Mucosa of descending colon (tissue), 3 donors: ENCODE results near the gene CEP120. TPM values are rescaled to one million over a fixed set of nuclear protein-coding genes. Genes with fewer than 3 reads are reported as not detected.
A peak's percentile ranks its signal among the peaks of the same experiment; 100 is the strongest.

Source experiments
- ATAC-seq: fragments of 200-7000 bp; cut with Tn5 transposase; one replicate; pipeline ENCODE4 v1.9.1; 2020; ENCODE audit warnings: mild to moderate bottlenecking, moderate library complexity
- DNase-seq, 3 donors: peaks; one replicate each; pipeline ENCODE4 v3.0.0-alpha.2; 2020
- H3K36me3 ChIP-seq: fragments of 200-600 bp; one replicate; pipeline ENCODE4 v1.8.0; 2021; ENCODE audit warnings: low read depth, mild to moderate bottlenecking
- H3K4me1 ChIP-seq: fragments of 200-600 bp; one replicate; pipeline ENCODE4 v1.8.0; 2021; ENCODE audit warnings: low read depth, mild to moderate bottlenecking
- H3K4me3 ChIP-seq: fragments of 200-600 bp; one replicate; pipeline ENCODE4 v1.8.0; 2021; ENCODE audit warnings: mild to moderate bottlenecking
- H3K9me3 ChIP-seq: fragments of 200-600 bp; one replicate; pipeline ENCODE4 v1.8.0; 2021; ENCODE audit warnings: mild to moderate bottlenecking
- intact Hi-C, 2 donors: fragments of 100-400 bp; cut with DNase I in 1 of 2; cut with micrococcal nuclease in 1 of 2; formaldehyde crosslinking; loops; one replicate each; pipeline versions ENCODE4 v1.11.0 to v1.11.1; 2022; cut with DNase I, micrococcal nuclease
- total RNA-seq, 3 donors: library from RNA; stranded (reverse); fragmentation: NEBNext Ultra II Directional in 2 of 3; extraction: Animal tissue kit (Norgen Biotek cat#: 25700) in 2 of 3; gene quantifications; one replicate each; pipeline versions ENCODE4 v1.2.1 to v1.2.4, GENCODE V29; 2021 to 2023
- TF ChIP-seq, protein P1 (sequence below): fragments of 200-600 bp; IDR thresholded peaks from one replicate; pipeline ENCODE4 v1.8.0; 2022; ENCODE audit warnings: antibody characterized with exemption, mild to moderate bottlenecking
- donor health status: DM: no; HTN: no; CAD: no; lungs with moderate emphysema.
- donor health status: DM: no; HTN: no; CAD: no.
- donor health status: DM: no; HTN: yes; CAD: no.

The CEP120 gene
- total RNA-seq, 3 donors from 2014 or later = 12.6 to 27.6 (median 15.0) TPM

DNA sequence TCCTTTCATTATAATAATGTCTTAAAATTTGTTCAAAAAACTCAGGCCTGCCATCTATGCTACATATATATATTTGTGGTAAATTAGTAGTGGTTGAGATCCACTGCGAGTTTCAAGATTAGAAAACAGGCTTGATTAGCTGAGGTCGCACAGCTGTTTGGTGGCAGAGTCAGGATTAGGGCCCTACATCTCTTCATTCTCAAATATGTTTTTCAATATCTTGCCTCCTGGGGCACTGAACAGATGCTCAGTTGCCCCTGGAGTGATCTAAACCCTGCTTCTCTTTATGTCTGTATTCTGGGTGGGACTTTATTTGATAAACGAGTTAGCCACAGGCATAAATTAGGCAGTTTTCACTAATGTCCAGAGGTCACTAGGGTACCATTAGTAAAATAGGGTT is 27.8 kb upstream of the CEP120 start:
- peaks cover 14% of the 10 kb centered on the region for H3K4me1 ChIP-seq
- no peak for ATAC-seq

DNA sequence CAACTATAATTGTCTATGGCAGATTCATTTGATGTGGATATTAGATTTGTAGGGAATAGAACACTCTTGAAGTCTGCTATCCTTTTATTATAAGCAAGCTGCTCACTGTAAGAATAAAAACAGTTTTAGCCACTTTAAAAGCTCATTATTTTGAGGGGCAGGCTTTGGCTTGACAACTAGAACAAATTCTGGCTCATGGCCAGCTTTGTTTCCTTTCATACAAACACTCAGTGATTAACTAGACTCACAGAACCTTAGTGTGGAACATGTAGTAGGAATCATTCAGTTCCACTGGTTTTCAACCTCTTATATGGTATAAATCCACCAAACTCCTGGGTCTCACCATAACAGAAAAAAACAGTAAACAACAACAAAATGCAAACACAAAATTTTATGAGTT is 27.4 kb upstream of the CEP120 start:
- H3K4me3 ChIP-seq = no peak overlapping the region
- no peaks in the 10 kb centered on the region for H3K9me3 ChIP-seq
- TF ChIP-seq, protein P1, sequence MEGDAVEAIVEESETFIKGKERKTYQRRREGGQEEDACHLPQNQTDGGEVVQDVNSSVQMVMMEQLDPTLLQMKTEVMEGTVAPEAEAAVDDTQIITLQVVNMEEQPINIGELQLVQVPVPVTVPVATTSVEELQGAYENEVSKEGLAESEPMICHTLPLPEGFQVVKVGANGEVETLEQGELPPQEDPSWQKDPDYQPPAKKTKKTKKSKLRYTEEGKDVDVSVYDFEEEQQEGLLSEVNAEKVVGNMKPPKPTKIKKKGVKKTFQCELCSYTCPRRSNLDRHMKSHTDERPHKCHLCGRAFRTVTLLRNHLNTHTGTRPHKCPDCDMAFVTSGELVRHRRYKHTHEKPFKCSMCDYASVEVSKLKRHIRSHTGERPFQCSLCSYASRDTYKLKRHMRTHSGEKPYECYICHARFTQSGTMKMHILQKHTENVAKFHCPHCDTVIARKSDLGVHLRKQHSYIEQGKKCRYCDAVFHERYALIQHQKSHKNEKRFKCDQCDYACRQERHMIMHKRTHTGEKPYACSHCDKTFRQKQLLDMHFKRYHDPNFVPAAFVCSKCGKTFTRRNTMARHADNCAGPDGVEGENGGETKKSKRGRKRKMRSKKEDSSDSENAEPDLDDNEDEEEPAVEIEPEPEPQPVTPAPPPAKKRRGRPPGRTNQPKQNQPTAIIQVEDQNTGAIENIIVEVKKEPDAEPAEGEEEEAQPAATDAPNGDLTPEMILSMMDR = no peak
- intact Hi-C loops = no loop called here
- DNase-seq (peak in 1 of 3 donors; percentile 44), ATAC-seq (no peak)
- H3K4me1 ChIP-seq = peaks cover 14% of the 10 kb centered on the region
- H3K36me3 ChIP-seq = no peaks in the 10 kb centered on the region

More for the DNA sequence above, 27.8 kb upstream of the CEP120 start:
- H3K4me3 ChIP-seq = no peak overlapping the region
- TF ChIP-seq, protein P1 = no peak
- no peaks in the 10 kb centered on the region for H3K36me3 ChIP-seq
- H3K9me3 ChIP-seq = no peaks in the 10 kb centered on the region
- intact Hi-C loops = no loop called here
- DNase-seq = no peak

DNA sequence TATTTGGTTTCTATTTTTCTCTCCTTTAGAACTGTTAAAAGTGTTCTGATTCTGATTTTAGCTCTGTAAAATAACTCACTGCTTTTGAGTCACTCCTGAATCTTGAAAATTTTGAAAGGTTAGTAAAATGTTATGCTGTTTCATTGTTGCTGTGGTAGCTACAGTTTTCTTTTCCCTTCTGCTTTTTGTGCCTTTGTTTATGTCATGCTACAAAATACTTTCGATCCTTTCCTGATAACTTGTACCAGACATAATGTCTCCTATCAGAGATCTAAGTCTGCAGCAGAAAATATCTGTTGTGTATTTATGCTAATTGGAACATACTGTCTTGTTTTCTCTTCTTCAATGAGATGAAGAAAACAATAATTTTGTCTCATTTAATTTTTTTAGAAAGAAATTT is 26.9 kb upstream of the CEP120 start:
- Histone ChIP-seq H3K4me3 (no peak overlapping the region), H3K4me1 (peaks cover 14% of the 10 kb centered on the region), H3K9me3 (no peaks in the 10 kb centered on the region), H3K36me3 (no peaks in the 10 kb centered on the region)
- DNase-seq (no peak), ATAC-seq (no peak)
- TF ChIP-seq, protein P1 = no peak
- intact Hi-C loops = no loop called here

DNA sequence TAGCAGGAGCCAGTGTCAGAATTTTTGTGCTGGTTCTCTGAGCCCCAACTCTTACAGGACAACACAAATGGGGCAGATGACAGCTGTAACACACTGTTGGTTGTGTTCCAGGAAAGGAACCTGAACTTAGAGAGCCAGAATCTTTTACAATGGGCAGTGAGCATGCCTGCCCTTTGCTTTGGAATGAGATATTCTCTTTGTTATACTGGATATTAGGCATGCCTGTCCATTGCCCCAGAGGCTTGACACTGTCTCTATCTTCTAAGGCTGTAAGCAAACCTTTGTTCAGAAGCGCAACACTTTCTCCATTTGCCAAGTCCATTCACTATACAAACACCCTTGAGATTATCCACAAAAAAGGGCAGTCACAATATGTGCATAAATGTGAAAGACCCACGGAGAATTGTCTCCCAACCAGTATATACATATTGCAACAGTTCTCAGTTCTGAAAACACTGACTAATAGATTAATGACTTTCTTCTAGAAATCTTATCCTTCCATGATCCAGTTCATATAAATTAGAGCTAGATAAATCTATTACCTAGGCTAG is 26.3 kb upstream of the CEP120 start:
- Histone ChIP-seq H3K4me1 (peaks cover 14% of the 10 kb centered on the region), H3K4me3 (no peak overlapping the region), H3K9me3 (no peaks in the 10 kb centered on the region), H3K36me3 (no peaks in the 10 kb centered on the region)
- intact Hi-C loops = no loop called here
- DNase-seq = no peak
- ATAC-seq = no peak
- TF ChIP-seq, protein P1 = no peak

DNA sequence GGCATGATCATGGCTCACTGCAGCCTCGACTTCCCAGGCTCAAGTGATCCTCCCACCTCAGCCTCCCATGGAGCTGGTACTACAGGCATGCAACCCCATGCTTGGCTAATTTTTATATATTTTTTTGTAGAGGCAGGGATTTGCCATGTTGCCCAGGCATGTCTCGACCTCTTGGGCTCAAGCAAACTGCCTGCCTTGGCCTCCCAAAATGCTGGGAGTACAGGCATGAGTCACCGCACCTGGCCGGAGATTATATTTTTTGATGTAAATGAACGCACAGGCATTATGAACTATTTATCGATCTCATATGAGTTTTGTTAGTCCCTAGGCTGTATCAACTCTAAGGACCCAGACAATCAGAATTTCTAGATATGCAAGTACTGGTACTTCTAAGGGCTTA is 25.5 kb upstream of the CEP120 start:
- peaks cover 14% of the 10 kb centered on the region for H3K4me1 ChIP-seq
- H3K9me3 ChIP-seq = no peaks in the 10 kb centered on the region
- no peak for DNase-seq
- TF ChIP-seq, protein P1 = no peak
- no peaks in the 10 kb centered on the region for H3K36me3 ChIP-seq
- H3K4me3 ChIP-seq = no peak overlapping the region
- no peak for ATAC-seq
- intact Hi-C loops = no loop called here
